DOHH2 (cell line): ENCODE data around the gene STPG4.

ENCODE experiments used
- H3F3A ChIP-seq: fragments of 200-600 bp; sonication (generic), shearing (Covaris generic); 2 replicates; pipeline ENCODE4 v1.6.0; 2016; ENCODE audit warnings: antibody characterized with exemption, mild to moderate bottlenecking; ENCODE audit not compliant: control insufficient read depth, insufficient read depth
- H3K27ac ChIP-seq: fragments of 200-600 bp; sonication (generic); 2 replicates; pipeline ENCODE4 v1.5.1; 2014; ENCODE audit warnings: low read depth, mild to moderate bottlenecking, low read length, moderate library complexity
- H3K27me3 ChIP-seq: fragments of 200-600 bp; sonication (generic); 2 replicates; pipeline ENCODE4 v1.6.1; 2014; ENCODE audit warnings: mild to moderate bottlenecking, low read length, mixed read lengths; ENCODE audit not compliant: control insufficient read depth
- H3K36me3 ChIP-seq: fragments of 200-600 bp; sonication (generic); 2 replicates; pipeline ENCODE4 v1.6.1; 2014; ENCODE audit warnings: mild to moderate bottlenecking, low read length, moderate library complexity, mixed read lengths; ENCODE audit not compliant: control insufficient read depth
- H3K4me1 ChIP-seq: fragments of 200-600 bp; sonication (generic); 2 replicates; pipeline ENCODE4 v1.6.1; 2014; ENCODE audit warnings: mild to moderate bottlenecking, low read length, mixed read lengths; ENCODE audit not compliant: control insufficient read depth
- H3K4me2 ChIP-seq: fragments of 200-600 bp; sonication (generic); 2 replicates; pipeline ENCODE4 v1.6.0; 2014; ENCODE audit warnings: mild to moderate bottlenecking, low read length, moderate library complexity
- H3K4me3 ChIP-seq: fragments of 200-600 bp; sonication (generic); 2 replicates; pipeline ENCODE4 v1.5.1; 2014; ENCODE audit warnings: mild to moderate bottlenecking, low read length, mixed read lengths
- H3K79me2 ChIP-seq: fragments of 200-600 bp; sonication (generic); 2 replicates; pipeline ENCODE4 v1.6.1; 2014; ENCODE audit warnings: mild to moderate bottlenecking, low read length, mixed read lengths; ENCODE audit not compliant: control insufficient read depth
- H3K9me2 ChIP-seq: fragments of 200-600 bp; sonication (generic); replicated peaks from 2 replicates; pipeline ENCODE4 v1.6.1; 2014; ENCODE audit warnings: mild to moderate bottlenecking, low read length, mixed read lengths; ENCODE audit not compliant: control insufficient read depth
- H3K9me3 ChIP-seq: fragments of 200-600 bp; sonication (generic); 2 replicates; pipeline ENCODE4 v1.6.1; 2014; ENCODE audit warnings: antibody characterized with exemption, low read length, mixed read lengths; ENCODE audit not compliant: control insufficient read depth, insufficient read depth
- H4K20me1 ChIP-seq: fragments of 200-600 bp; sonication (generic); 2 replicates; pipeline ENCODE4 v1.6.0; 2014; ENCODE audit warnings: low read depth, mild to moderate bottlenecking, antibody characterized with exemption, low read length, moderate library complexity; ENCODE audit not compliant: control insufficient read depth, insufficient read depth
- CTCF ChIP-seq: fragments of 200-600 bp; sonication (generic); IDR thresholded peaks from one replicate; pipeline ENCODE4 v1.5.1; 2014; ENCODE audit warnings: antibody characterized with exemption, mild to moderate bottlenecking, low read depth, low read length; ENCODE audit not compliant: poor library complexity, severe bottlenecking
- EZH2phosphoT487 ChIP-seq: fragments of 200-600 bp; sonication (generic); IDR thresholded peaks from 2 replicates; pipeline ENCODE4 v1.6.1; 2017; ENCODE audit warnings: borderline replicate concordance, mild to moderate bottlenecking, antibody characterized with exemption, low read length, moderate library complexity, mixed read lengths

The STPG4 gene

GRCh38 chr2:47196046-47196445 lies 40.9 kb upstream of the STPG4 start:
- no peak overlapping the region for H3K4me2 ChIP-seq
- peaks cover 15% of the 10 kb centered on the region for H3K27me3 ChIP-seq
- H3K9me3 ChIP-seq = no peaks in the 10 kb centered on the region
- H4K20me1 ChIP-seq = no peaks in the 10 kb centered on the region
- H3K36me3 ChIP-seq = no peaks in the 10 kb centered on the region
- H3K27ac ChIP-seq = no peak overlapping the region
- H3K4me3 ChIP-seq = no peak overlapping the region
- H3K4me1 ChIP-seq = no peaks in the 10 kb centered on the region
- no peaks in the 10 kb centered on the region for H3K79me2 ChIP-seq
- no peak for TF ChIP-seq EZH2phosphoT487
- no peaks in the 10 kb centered on the region for H3F3A ChIP-seq
- no peaks in the 10 kb centered on the region for H3K9me2 ChIP-seq

GRCh38 chr2:47195148-47195547 lies 40.0 kb upstream of the STPG4 start:
- Histone ChIP-seq H3K9me3 (no peaks in the 10 kb centered on the region), H3K4me2 (no peak overlapping the region), H4K20me1 (no peaks in the 10 kb centered on the region), H3K36me3 (no peaks in the 10 kb centered on the region), H3K79me2 (no peaks in the 10 kb centered on the region), H3F3A (no peaks in the 10 kb centered on the region), H3K27ac (no peak overlapping the region), H3K9me2 (no peaks in the 10 kb centered on the region), H3K4me1 (no peaks in the 10 kb centered on the region), H3K4me3 (no peak overlapping the region), H3K27me3 (peaks cover 15% of the 10 kb centered on the region)
- TF ChIP-seq CTCF (no peak), EZH2phosphoT487 (no peak)

- no peak overlapping the region for H3K4me2 ChIP-seq
These were observed 39.3 kb upstream of the STPG4 start for GRCh38 chr2:47194410-47194809.

GRCh38 chr2:47193607-47194006 lies 38.5 kb upstream of the STPG4 start:
- Histone ChIP-seq H3K4me2 (no peak overlapping the region), H3K4me3 (no peak overlapping the region)
- TF ChIP-seq CTCF (no peak), EZH2phosphoT487 (no peak)

More at GRCh38 chr2:47194410-47194809, 39.3 kb upstream of the STPG4 start:
- no peaks in the 10 kb centered on the region for H3K9me2 ChIP-seq
- H3K27ac ChIP-seq = no peak overlapping the region
- H4K20me1 ChIP-seq = no peaks in the 10 kb centered on the region
- H3F3A ChIP-seq = no peaks in the 10 kb centered on the region
- H3K4me3 ChIP-seq = no peak overlapping the region
- H3K79me2 ChIP-seq = no peaks in the 10 kb centered on the region
- no peaks in the 10 kb centered on the region for H3K36me3 ChIP-seq
- peaks cover 15% of the 10 kb centered on the region for H3K27me3 ChIP-seq
- H3K4me1 ChIP-seq = no peaks in the 10 kb centered on the region
- H3K9me3 ChIP-seq = no peaks in the 10 kb centered on the region
- TF ChIP-seq EZH2phosphoT487 (no peak), CTCF (no peak)

More at GRCh38 chr2:47193607-47194006, 38.5 kb upstream of the STPG4 start:
- no peaks in the 10 kb centered on the region for H3K9me2 ChIP-seq
- no peaks in the 10 kb centered on the region for H4K20me1 ChIP-seq
- no peak overlapping the region for H3K27ac ChIP-seq
- H3K4me1 ChIP-seq = no peaks in the 10 kb centered on the region
- no peaks in the 10 kb centered on the region for H3F3A ChIP-seq
- H3K79me2 ChIP-seq = no peaks in the 10 kb centered on the region
- no peaks in the 10 kb centered on the region for H3K36me3 ChIP-seq
- H3K27me3 ChIP-seq = peaks cover 15% of the 10 kb centered on the region
- no peaks in the 10 kb centered on the region for H3K9me3 ChIP-seq
